ENCODE data around the gene ITK.

The ITK gene

DNA sequence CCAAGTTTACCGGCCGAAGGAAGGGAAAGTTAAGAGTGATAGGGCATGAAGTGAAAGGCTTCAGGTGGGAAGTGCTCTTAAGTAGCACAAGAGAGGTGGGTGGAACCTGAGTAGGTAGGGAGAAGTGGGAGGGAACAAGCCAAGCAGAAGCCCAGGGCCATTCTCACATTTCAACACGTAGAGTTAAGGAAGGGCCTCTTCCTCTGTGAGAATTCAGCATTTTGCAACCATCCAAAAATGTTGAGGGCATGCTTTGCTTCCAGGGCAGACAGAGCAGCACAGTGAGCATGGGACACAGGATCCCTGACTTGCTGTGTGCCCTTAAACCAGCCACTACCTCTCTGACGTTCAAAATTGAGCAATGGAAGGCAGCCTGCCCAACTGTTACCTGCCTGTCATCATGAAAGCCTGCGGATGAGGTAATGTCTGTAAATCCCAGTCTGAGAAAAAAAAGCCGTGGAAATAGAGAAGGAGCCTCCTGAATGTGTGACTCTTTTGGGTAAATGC is 88.6 kb downstream of the ITK start:
- CTCF ChIA-PET: interaction anchor here (1.3 kb wide), 1 partner anchor 16 kb away, joined by 7 read pairs; no protein-coding TSS in a partner anchor
- POLR2A ChIA-PET: no interaction called here
- TF ChIP-seq, protein P1, sequence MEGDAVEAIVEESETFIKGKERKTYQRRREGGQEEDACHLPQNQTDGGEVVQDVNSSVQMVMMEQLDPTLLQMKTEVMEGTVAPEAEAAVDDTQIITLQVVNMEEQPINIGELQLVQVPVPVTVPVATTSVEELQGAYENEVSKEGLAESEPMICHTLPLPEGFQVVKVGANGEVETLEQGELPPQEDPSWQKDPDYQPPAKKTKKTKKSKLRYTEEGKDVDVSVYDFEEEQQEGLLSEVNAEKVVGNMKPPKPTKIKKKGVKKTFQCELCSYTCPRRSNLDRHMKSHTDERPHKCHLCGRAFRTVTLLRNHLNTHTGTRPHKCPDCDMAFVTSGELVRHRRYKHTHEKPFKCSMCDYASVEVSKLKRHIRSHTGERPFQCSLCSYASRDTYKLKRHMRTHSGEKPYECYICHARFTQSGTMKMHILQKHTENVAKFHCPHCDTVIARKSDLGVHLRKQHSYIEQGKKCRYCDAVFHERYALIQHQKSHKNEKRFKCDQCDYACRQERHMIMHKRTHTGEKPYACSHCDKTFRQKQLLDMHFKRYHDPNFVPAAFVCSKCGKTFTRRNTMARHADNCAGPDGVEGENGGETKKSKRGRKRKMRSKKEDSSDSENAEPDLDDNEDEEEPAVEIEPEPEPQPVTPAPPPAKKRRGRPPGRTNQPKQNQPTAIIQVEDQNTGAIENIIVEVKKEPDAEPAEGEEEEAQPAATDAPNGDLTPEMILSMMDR (IDR thresholded peaks at IDR 0.05; ENCODE audit: control extremely low read depth, extremely low read depth, low read depth, missing control alignments): no peak
- no peak for DNase-seq (ENCODE audit: extremely low spot score)

DNA sequence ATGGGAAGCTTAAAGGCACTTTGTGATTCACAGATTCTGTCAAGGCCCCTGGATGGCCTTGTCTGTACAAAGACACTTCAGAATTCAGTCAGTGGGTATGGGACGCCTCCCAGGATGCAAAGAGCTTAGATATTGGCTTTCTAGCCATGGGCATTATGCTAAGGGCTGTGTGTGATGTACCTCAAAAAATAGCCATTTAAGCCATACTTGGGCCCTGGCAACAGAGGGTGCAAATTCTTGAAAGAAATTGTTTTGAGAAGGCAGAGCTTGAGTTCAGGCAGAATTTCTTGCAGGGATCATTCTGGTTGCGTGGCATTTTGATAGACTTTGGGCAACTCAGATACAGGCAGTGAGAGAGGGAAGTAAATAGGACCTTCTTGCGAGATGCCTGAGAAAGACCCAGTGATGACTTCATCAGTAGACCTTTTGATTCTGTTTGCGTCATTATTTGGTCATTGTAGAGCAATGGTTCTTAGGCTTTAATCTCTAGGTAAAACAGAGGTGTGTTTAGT is 89.2 kb downstream of the ITK start:
- POLR2A ChIA-PET: no interaction called here
- DNase-seq (ENCODE audit: extremely low spot score): no peak
- TF ChIP-seq, protein P1 (IDR thresholded peaks at IDR 0.05; ENCODE audit: control extremely low read depth, extremely low read depth, low read depth, missing control alignments): no peak
- CTCF ChIA-PET: interaction anchor here (1.3 kb wide), 1 partner anchor 17 kb away, joined by 7 read pairs; no protein-coding TSS in a partner anchor

DNA sequence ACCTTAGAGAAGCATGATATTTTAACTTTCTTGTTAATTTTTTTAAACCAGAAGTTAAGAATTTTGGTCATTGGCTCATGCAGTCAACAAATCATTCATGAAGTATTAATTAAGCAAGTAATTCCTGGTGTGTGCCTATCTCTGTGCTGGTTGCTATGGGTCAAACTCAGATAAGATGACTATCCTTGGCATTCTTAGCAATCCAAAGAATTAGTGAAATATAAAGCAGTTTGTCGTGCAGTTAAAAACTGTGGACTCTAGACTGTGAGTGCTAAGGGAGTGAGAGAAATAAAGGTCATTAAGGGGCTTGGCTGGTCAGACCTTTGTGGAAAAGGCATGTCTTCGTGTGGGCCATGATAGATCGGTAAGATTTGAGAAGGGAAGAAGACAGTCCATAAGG is 90.1 kb downstream of the ITK start:
- CTCF ChIA-PET: interaction anchor here (1.4 to 3.5 kb wide), 2 partner anchors 14 to 17 kb away, joined by 5 to 40 read pairs; no protein-coding TSS in a partner anchor
- DNase-seq (ENCODE audit: extremely low spot score): no peak
- TF ChIP-seq, protein P1 (IDR thresholded peaks at IDR 0.05; ENCODE audit: control extremely low read depth, extremely low read depth, low read depth, missing control alignments): no peak
- POLR2A ChIA-PET: no interaction called here

DNA sequence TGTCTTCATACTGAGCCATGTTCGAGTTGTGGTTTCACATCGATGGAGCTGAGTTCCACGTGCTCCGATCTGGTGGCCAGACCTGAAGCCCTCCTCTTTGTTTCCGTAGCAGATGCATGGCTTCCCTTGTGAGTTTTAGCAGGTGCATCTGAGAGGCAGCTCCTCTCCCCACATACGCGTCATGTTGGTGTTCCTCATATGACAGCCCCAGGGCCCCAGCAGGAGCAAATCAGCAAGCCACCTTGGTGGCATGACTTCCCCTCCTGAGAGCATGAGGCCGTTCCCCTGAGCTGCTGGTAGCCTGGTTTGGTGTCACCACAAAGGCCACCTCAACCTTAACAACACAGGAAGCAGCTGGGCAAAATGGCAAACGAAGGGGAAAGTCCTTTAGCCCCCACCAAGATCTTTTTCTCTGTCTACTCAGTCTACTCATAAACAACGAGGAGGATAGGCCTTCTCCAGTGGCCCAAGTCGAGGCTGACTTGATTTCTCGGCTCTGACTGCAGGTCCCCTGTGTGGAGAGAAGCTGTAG is 91.2 kb downstream of the ITK start:
- peak; percentile 74 for DNase-seq (ENCODE audit: extremely low spot score)
- TF ChIP-seq, protein P1 (IDR thresholded peaks at IDR 0.05; ENCODE audit: control extremely low read depth, extremely low read depth, low read depth, missing control alignments): no peak
- ChIA-PET CTCF (interaction anchor here (0.7 to 3.5 kb wide), 7 partner anchors 9 to 123 kb away, joined by 3 to 40 read pairs (median 6); no protein-coding TSS in a partner anchor), POLR2A (interaction anchor here (0.7 to 1.4 kb wide), 3 partner anchors 19 to 137 kb away, joined by 3 to 5 read pairs (median 4); no protein-coding TSS in a partner anchor)

DNA sequence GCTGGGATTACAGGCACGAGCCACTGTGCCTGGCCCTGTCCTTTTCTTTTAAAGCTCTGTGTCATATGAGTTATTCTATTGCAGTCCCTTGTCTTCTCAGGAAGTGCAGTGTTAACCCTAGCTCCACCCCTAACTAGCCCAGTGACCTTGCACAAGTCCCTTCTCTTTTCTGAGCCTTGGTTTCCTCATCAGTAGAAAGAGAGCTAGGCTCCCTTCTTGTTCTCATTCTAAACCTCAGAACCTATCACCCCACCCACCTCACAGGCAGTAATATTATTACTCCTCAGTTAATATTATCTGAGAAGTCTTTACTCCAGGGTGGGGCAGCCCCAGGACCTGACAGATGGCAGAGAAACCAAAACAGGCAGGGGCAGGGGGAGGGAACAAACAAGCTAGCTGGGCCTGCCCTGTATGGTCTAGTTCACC is 92.5 kb downstream of the ITK start:
- ChIA-PET CTCF (interaction anchor here (0.7 to 3.5 kb wide), 12 partner anchors 8 to 489 kb away, joined by 3 to 40 read pairs (median 5); no protein-coding TSS in a partner anchor), POLR2A (interaction anchor here (1.0 to 1.4 kb wide), 3 partner anchors 10 to 126 kb away, joined by 3 to 5 read pairs (median 4); no protein-coding TSS in a partner anchor)
- TF ChIP-seq, protein P1 (IDR thresholded peaks at IDR 0.05; ENCODE audit: control extremely low read depth, extremely low read depth, low read depth, missing control alignments): no peak
- DNase-seq (ENCODE audit: extremely low spot score): peak; percentile 58

DNA sequence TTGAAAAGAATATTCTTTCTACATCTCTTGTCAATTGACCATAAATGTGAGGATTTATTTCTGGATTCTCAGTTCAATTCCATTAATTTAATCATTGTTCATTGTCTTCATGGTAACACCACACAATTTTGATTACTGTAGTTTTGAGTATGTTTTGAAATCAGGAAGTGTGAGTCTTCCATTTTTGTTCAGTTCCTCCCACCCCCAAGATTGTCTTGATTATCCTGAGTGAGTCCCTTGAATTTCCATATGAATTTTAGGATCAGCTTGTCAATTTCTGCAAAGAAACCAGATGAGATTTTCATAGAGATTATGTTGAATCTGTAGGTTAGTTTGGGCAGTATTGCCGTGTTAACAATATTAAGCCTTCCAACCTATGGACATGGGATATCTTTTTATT is 94.8 kb downstream of the ITK start:
- DNase-seq (ENCODE audit: extremely low spot score): no peak
- ChIA-PET POLR2A (no interaction called here), CTCF (interaction anchor here (1.8 kb wide), 1 partner anchor 22 kb away, joined by 8 read pairs; no protein-coding TSS in a partner anchor)
- TF ChIP-seq, protein P1 (IDR thresholded peaks at IDR 0.05; ENCODE audit: control extremely low read depth, extremely low read depth, low read depth, missing control alignments): no peak
